Midbrain (tissue), 1 donor: ENCODE measurements around the gene TMEM131.
"Not testable (repeated sequence)": the region's sequence is repeated elsewhere in the genome, so short reads cannot be mapped to it uniquely, and the experiment has no call there.

Experiments
- DNase-seq: peaks from one replicate; lab custom pipeline; 2025; lab: John Stamatoyannopoulos, UW

TMEM131 gene, protein sequence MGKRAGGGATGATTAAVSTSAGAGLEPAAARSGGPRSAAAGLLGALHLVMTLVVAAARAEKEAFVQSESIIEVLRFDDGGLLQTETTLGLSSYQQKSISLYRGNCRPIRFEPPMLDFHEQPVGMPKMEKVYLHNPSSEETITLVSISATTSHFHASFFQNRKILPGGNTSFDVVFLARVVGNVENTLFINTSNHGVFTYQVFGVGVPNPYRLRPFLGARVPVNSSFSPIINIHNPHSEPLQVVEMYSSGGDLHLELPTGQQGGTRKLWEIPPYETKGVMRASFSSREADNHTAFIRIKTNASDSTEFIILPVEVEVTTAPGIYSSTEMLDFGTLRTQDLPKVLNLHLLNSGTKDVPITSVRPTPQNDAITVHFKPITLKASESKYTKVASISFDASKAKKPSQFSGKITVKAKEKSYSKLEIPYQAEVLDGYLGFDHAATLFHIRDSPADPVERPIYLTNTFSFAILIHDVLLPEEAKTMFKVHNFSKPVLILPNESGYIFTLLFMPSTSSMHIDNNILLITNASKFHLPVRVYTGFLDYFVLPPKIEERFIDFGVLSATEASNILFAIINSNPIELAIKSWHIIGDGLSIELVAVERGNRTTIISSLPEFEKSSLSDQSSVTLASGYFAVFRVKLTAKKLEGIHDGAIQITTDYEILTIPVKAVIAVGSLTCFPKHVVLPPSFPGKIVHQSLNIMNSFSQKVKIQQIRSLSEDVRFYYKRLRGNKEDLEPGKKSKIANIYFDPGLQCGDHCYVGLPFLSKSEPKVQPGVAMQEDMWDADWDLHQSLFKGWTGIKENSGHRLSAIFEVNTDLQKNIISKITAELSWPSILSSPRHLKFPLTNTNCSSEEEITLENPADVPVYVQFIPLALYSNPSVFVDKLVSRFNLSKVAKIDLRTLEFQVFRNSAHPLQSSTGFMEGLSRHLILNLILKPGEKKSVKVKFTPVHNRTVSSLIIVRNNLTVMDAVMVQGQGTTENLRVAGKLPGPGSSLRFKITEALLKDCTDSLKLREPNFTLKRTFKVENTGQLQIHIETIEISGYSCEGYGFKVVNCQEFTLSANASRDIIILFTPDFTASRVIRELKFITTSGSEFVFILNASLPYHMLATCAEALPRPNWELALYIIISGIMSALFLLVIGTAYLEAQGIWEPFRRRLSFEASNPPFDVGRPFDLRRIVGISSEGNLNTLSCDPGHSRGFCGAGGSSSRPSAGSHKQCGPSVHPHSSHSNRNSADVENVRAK (N-terminal part only)

DNA sequence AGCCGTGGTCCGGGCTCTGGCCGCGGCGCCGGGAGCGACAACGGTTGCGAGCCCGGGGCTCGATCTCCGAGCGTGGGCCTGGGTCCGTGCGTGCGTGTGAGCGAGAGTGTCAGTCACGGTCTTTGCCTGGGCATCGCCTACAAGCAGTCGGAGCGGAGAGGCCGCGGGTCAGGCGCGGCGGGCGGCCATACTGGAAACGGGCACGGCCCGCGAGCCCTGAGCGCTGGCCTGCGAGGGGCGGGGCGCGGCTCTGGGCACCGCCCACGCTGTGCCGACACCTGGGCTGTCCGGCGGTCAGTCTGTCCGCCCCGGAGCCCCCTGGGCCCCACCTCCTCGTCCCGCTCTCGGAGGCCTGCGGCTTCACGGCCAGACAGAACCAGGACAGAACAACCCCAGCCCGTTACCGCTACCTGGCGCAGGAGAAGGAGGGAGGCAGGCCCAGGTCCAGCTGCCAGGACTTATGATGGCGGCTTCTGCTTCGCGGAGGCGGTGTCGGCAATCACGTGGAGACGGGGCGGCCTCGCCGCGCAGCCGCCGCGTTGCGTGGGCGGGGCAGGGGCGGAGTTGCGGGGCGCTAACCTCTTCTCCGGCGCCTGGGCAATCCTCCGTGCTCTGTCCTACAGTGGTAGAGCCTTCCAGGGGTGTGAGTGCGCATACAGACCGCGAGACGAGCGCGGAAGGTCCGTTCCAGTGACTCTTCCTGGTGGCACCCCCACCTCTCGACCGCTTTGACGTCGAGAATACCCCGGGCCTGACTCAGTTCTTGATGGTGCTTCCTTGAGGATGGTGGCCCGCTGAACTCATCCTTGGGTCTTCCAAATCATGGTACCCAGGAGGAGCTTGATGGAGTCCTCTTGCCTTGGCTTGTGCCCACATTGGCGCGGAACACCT, at the start of gene TMEM131:
TSS of gene TMEM131 (minus strand) at position 215 of the 891 bp plus-strand sequence. CDS start 286 bp downstream, outside the sequence.
- DNase-seq, result peak; percentile 93

DNA sequence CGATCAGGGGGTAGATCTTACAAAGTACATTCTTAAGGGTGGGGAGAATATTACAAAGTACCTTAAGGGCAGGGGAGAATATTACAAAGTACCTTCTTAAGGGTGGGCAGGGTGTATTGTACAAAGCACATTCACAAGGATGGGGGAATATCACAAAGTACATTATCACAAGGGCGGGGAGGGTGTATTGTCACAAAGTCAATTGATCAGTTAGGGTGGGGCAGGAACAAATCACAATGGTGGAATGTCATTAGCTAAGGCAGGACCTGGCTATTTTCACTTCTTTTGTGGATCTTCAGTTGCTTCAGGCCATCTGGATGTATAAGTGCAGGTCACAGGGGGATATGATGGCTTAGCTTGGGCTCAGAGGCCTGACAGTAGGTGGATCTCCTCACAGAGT, 49.0 kb upstream of the TMEM131 start:
- DNase-seq, result not testable (repeated sequence)

DNA sequence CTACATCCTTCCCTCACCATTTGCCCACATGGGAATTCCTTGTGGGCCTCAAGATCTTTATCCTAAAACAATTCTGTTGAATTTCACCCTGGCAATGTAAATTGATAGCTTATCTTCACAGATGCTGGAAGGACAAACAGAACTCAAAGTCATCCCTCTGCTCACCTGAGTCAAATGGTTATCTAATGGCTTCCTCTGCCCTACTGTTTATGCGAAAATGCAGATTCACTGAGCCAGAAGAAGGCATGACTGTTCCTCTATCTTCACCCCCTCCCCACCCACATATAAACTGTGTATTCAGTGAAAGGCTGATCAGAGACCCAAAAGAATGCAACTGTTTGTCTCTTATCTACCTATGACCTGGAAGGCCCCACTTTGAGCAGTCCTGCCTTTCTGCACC, 47.4 kb upstream of the TMEM131 start:
- DNase-seq, result no peak

DNA sequence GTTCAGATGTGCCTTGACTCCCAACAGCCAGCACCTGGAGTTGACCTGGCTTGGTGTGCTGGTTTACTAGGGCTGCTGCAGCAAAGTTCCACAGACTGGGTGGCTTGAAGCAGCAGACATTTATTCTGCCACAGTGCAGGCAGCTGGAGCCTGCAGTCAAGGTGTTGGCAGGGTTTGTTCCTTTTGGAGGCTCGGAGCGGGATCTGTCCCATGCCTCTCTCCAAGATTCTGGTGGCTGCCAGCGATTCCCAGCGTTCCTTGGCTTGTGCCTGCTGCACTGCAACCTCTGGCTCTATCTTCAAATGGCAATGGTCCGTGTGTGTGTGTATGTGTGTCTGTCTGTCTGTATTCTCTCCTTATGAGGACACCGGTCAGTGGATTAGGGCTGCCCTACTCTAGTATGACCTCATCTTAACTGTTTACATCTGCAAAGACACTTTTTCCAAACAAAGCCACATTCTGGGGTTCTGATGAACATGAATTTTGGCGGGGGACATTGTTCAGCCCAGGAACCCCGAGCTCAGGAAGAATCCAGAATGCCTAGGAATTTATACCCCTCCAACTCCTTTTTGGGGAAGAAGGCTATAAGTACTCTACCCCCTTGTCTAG, 44.7 kb upstream of the TMEM131 start:
- no peak for DNase-seq

DNA sequence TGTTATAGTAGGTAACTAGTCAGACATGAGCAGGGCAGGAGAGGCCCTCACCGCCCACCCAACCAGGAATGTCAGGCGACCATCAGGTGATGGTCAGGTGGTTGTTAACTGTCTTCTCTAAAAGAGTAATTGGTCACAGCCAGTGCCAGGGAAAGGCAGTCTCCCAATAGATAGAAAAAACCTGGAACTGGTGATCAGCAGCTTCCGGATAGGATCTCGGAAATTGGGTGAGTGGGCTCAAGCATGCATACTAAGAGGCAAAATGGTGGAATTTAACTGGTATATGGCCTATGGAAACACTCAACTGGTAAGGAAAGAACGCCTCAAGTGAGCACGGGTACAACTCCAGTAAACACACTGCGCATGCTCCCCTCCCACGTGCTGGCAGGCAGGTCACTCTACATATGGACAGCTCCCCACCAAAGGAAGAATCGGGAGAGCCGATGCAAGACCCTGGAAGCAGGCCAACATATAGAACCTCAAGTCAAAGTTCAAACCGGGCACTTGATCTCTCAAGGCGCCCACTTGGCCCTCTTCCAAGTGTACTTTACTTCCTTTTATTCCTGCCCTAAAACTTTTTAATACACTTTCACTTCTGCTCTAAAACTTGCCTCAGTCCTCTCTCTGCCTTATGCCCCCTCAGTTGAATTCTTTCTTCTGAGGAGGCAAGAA, 43.5 kb upstream of the TMEM131 start:
- no peak for DNase-seq

DNA sequence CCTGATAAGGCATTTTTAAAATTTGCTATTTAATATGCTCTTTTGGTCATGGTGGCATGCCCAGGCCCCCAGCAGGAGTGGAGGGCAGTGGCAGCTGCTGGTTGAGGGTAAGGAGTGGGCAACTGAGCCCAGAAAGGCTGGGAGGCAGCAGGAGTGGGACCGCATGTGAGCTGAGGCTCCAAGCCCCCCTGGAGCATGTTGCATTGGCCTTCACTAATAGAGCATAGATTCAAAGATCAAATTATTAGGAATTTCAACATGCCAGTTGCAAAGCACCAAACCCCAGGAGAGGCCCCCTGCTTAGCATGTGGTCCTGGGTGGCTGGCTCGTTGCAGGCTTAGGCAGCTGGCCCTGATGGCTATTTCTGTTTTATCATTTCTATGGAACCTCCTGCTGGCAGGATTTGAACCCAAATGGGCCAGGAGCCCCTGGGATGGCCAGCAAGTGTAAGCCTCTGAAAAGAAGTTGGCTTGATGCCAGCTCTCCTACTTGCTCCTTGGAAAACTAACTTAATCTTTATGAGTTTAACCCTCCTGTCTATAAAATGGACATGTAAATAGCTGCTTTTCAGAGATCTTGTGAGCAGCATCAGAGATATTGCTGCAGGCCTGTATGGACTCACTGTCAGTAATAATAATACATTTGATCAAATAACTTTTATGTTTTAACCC, 42.1 kb upstream of the TMEM131 start:
- no peak for DNase-seq

DNA sequence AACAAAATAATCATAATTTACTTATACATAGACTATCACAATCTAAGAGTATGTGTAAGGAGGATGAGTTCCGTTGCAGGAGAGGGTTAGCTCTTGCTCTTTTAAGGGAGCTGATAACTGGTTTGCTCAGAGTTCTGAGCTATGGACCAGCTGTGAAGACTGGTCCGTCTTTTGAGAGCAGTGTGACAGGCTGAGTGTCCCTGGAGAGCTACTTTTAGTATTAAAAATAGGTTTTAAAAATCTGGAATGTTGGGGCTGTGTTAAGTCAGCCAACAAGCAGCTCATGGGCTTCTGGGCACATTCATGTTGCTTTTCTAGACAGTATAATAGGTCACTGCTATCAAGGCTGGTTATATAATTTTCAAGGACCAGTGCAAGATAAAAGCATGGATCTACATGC, 41.5 kb upstream of the TMEM131 start:
- no peak for DNase-seq

DNA sequence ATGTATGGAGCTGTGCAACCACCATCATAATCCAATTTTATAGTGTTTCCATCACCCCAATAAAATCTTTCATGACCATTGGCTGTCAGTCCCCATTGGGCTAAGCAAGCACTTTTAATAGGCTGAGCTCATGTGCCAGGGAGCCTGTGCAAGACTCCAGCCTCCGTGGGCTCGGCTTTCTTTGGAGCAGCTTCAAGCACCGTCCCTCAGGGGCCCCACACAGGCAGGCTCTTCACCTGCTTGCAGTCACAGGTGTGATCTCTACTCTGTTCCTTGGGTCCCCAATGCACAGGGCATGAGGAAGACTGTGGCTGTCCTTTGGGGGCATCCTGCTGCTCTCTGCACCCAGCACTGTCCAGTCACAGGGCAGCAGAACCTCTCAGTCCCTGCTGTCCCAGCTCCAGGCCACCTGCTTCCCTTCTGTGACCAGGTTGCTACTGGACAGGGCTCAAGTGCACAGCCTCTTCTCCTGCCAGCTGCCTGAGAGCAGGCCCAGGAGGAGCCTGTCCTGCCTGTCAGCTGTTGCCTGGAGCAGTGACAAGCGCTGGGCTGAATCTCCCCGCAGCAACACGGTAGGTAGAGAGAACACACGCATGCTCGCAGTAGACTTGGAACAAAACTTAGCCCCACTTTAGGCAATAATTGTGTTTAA, 40.7 kb upstream of the TMEM131 start:
- DNase-seq, result no peak

DNA sequence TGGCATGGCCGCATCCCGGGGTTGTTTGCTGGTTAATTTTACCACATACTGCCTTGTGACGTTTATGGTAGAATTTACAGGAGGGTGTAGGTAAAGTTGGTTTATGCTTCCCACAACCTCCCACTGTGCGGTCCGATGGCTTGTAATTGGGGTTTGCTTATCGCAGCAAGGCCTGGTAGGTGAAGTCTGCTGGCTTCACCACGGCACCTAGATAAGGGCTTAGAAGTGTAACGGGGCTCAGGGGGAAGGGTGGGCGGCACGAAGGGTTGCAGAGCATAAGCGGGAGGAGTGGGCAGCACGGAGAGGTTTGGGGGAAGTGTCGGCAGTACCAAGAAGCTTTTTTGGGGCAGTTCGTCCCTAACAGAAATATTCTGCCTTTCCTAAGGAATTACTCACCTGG, 39.0 kb upstream of the TMEM131 start:
- no peak for DNase-seq

DNA sequence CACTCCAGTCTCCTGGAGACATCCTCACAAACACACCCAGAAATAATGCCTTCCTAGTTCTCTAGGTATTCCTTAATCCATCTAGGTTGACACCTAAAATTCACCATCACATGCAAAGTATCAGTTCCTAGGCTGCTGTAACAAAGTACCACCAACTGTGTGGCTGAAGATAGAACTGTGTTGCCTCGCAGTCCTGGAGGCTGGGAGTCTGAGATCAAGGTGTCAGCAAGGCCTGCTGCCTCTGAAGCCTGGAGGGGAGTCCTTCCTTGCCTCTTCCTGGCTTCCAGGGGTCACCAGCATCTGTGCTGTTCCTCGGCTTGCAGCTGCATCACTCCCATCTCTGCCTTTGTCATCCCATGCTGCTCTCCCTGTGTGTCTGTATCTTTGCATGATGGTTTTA, 36.3 kb upstream of the TMEM131 start:
- DNase-seq, result no peak

DNA sequence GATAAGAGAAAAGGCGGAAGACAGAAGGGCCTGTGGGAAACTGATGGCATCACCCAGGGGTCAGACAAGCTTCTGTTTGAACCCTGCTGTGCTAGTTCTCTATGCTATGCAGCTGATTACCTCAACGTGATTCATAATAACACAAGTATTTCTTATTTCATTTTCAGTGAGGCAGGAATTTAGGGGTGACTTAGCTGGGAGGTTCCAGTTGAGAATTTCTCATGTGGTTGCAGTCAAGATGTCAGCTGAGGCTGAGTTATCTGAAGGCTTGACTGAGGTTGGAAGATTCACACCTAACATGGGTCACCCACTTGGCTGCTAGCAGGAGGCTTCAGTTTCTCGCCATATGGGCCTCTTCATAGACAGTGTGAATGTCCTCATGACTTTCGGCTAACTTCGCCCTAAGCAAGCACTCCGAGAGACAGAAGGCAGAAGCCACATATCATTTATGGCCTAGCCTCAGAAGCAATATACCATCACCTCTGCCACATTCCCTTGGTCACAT, 34.0 kb upstream of the TMEM131 start:
- no peak for DNase-seq

DNA sequence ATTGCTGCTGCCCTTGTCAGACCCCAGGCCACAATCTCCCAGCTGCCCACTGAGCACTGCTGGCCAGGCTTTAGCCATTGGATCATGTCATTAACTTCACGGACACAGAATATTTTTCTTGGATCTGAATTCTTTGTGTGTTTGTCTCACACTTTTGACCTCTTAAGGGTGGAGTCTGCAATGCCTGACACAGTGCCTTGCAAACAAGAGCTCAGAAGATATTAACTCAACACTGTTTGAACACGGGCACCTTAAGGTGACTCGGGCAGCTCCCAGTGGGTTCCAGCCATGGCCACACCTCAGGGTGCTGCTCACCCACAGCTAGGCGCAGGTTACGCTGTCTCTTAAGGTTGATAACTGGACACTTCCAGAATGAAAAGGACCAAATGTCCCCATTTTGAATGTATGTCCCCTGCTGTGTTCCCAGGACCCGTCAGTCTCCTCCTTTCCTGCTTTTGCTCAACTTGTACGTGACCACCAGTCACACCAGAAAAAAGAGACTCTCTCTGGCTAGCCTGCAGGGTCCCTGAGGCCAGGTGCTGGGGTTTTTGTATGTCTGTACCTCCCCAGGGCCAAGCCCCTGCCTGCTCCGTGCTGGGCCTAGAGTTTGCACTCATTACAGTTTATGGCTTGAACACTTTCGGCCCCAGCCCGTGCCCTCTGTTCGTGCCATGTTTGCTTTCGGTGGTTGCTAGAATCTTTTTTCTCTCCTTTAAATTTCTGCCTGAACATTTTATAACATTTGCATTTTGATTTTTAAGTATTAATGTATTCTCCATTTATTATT, 33.4 kb upstream of the TMEM131 start:
- DNase-seq, result no peak

DNA sequence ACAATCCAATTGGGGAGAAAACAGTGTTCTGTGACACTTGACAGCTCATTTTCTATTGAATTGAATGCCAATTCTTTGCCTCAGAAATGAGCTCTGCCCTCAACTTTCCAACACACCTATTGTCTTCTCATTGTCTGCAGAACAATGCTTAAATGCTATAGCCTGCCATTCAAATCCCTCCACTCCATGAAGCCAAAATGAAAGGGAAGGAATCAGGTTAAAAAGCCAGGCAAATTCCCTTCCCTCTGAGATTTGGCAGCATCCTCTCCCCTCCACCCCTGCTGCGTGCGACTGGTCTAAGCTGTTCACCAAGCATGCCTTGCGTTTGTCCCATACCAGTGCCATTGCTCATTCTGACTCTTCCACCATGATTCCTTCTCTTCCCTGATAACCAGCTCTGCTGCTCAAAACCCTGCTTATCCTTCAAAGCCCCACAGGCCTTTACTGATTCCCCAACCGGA, 32.4 kb upstream of the TMEM131 start:
- DNase-seq, result no peak

DNA sequence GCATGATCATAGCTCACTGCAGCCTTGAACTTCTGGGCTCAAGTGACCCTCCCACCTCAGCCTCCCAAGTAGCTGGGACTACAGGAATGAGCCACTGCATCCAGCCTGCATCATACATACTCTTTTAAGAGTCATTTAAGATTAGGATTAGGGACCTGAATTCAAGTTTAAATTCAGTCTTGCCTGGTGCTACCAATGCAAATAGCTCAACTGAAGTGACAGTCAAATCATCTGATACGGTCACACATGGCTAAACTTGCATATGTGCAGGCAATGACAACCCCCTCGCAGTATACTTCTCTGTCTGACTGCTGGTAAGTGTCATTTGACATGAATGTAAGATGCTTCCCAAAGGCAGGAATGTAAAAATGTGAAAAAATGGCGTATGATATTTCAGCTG, 31.8 kb upstream of the TMEM131 start:
- DNase-seq, result no peak

DNA sequence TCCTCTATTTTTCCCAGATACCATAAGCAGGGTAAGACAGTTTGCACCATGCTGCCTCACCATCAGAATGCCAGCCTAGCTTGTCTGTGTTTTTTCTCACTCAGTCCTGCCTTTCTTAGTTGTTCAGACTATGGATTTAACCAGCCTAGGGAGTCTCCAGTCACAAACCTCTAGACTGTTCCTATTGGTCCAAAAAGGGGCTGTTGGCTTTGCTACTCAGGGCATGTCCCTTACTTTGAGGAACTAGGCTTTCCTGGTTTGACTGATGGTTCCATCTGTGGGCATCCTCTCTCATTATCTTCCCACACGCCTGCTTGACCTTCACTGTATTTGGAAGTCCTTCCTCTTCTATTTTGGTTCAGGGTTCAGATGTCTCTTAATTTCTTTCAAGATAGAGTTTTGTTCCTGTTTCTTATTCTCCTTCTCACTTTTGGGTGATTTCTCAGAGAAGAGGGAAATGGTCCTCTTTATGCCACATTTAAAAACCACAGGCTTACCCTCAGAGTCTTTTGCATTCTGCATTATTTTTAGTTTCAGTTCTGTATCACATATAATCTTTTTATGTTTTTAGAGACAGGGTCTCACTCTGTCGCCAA, 31.3 kb upstream of the TMEM131 start:
- DNase-seq, result peak; percentile 60

DNA sequence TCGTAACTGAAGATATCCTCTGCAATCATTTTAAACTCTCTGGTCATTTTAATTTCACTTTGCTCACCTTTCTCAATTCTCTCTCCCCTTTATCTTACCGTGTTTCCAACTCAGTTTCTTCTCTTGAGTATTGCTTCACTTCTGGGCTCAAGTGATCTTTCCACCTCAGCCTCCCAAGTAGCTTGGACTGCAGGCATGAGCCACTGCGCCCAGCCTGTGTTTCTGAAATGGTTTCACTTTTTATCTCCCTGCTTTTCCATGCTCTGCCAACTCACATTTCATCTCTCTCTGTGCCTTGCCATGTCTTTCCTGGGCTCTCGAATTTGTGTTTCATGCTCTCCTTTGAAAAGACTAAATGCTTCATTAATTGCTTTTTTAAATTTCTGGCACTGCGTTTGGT, 30.5 kb upstream of the TMEM131 start:
- no peak for DNase-seq

DNA sequence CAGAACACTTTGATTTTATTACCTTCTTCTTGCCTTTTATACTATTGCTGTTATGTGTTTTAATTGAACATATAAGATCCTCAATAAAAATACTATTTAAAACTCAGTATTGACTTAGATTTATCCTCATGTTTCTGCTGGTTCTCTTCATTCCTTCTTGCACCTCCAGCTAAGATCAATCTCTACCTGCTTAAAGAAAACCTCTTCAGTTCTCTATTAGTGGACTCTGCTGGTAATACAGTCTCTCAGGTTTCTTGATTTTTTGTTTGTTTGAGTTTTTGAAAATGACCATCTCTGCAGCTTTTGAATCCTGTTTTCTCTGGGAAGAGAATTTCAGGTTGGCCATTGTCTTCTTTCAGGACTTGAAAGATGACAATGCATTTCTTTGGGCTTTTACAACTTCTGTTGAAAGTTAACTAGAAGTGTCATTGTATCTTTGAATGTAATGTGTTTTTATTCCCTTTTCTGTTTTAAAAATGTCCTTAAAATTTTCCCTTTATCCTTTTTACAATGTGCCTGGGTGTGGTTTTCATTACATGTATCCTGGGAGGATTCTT, 29.8 kb upstream of the TMEM131 start:
- no peak for DNase-seq
